Smooth muscle cell (in vitro differentiated cells): Measurements from ENCODE around the gene NDUFS5. TPM values are rescaled to one million over a fixed set of nuclear protein-coding genes. Genes with fewer than 3 reads are reported as not detected.

Source experiments
- DNase-seq: peaks from one replicate; lab custom pipeline; 2025; ENCODE audit not compliant: unreplicated experiment; lab: John Stamatoyannopoulos, UW
- H2AFZ ChIP-seq: fragments of 200-600 bp; sonication (generic); 2 replicates; pipeline ENCODE4 v1.6.0; 2016; ENCODE audit warnings: antibody characterized with exemption, low read depth, mild to moderate bottlenecking
- H3F3A ChIP-seq: fragments of 200-600 bp; sonication (generic); 2 replicates; pipeline ENCODE4 v1.6.0; 2017; ENCODE audit warnings: antibody characterized with exemption, low read depth
- H3K27ac ChIP-seq: fragments of 200-600 bp; sonication (generic); 2 replicates; pipeline ENCODE4 v1.5.1; 2016; ENCODE audit warnings: low read depth, mild to moderate bottlenecking
- H3K27me3 ChIP-seq: fragments of 200-600 bp; sonication (generic); 2 replicates; pipeline ENCODE4 v1.6.1; 2016; ENCODE audit warnings: low read depth, mild to moderate bottlenecking
- H3K36me3 ChIP-seq: fragments of 200-600 bp; sonication (generic); 2 replicates; pipeline ENCODE4 v1.5.1; 2016; ENCODE audit warnings: low read depth
- H3K4me1 ChIP-seq: fragments of 200-600 bp; sonication (generic); 2 replicates; pipeline ENCODE4 v1.5.1; 2016; ENCODE audit warnings: low read depth
- H3K4me2 ChIP-seq: fragments of 200-600 bp; sonication (generic); 2 replicates; pipeline ENCODE4 v1.6.0; 2016; ENCODE audit warnings: mild to moderate bottlenecking
- H3K4me3 ChIP-seq: fragments of 200-600 bp; sonication (generic); 2 replicates; pipeline ENCODE4 v1.5.1; 2016; ENCODE audit warnings: mild to moderate bottlenecking
- H3K79me2 ChIP-seq: fragments of 200-600 bp; sonication (generic); 2 replicates; pipeline ENCODE4 v1.6.0; 2016; ENCODE audit warnings: low read depth, mild to moderate bottlenecking
- H3K9ac ChIP-seq: fragments of 200-600 bp; sonication (generic); 2 replicates; pipeline ENCODE4 v1.6.0; 2016; ENCODE audit warnings: low read depth
- H3K9me3 ChIP-seq: fragments of 200-600 bp; sonication (generic); replicated peaks from 2 replicates; pipeline ENCODE4 v1.5.1; 2016; ENCODE audit warnings: low read depth
- H4K20me1 ChIP-seq: fragments of 200-600 bp; sonication (generic); 2 replicates; pipeline ENCODE4 v1.6.0; 2016; ENCODE audit warnings: low read depth
- WGBS: methylation state at CpG from one replicate; pipeline ENCODE4 v1.1.7; 2016; ENCODE audit warnings: low lambda C conversion rate; 5-methylcytosine and 5-hydroxymethylcytosine counted together
- polyA plus RNA-seq: library from polyadenylated mRNA; unstranded; fragments of >200 nt; fragmentation: Nextera tagmentation; extraction: Ambion mirVana; gene quantifications from 2 replicates; pipeline ENCODE4 v1.2.1, GENCODE V29; 2016
- total RNA-seq: library from RNA; depleted of rRNA; stranded (reverse); fragments of >200 nt; gene quantifications from 2 replicates; pipeline ENCODE4 v1.2.3, GENCODE V29; 2014
- TF ChIP-seq, protein P1 (sequence below): fragments of 200-600 bp; sonication (generic); IDR thresholded peaks from 2 replicates; pipeline ENCODE4 v1.5.1; 2017; ENCODE audit warnings: borderline replicate concordance, mild to moderate bottlenecking, antibody characterized with exemption; ENCODE audit not compliant: insufficient read depth, poor library complexity, severe bottlenecking

The NDUFS5 gene
- total and polyA plus RNA-seq, 2 experiments from 2014 or later, result 831 to 884 TPM

DNA sequence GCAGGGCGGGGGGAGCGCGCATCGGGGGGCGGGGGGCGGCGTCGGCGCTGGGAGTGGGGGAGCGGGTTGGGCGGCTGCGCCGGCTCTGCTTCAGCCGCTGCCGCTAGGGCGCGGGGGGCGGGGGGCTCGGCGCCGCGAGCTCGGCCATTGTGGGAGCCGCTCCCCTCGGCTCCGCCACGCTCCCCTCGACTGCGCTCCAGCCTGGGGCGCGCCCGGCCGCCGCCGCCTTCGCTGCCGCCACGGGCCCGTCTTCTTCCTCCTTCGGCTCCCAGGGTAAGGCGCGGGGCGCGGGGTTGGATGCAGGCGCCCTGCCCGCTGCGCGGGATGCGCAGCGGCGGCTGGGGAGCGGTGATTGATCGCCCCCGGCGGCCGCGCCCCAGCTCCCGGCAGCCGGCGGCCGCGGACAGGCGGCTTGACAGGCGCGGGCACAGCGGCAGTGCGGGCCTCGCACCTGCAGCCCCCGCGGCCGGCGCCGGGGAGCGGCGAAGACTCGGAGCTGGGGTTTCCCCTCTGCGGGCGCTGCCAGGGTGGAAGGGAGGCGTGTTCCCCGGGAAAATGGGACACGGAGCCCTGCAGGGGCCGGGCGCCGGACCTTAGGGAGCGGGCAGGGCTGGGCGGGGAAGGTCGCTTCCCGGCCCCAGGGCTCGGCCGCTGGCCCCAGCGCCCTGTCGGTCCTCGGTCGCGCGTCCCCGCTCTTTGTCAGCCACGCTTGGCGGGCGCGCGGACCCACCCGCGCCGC, 55.3 kb downstream of the NDUFS5 start:
- H3K4me2 ChIP-seq, result peak overlapping the region; percentile 97
- peak overlapping the region; percentile 61 for H3K4me3 ChIP-seq
- no peaks in the 10 kb centered on the region for H3K36me3 ChIP-seq
- TF ChIP-seq, protein P1, sequence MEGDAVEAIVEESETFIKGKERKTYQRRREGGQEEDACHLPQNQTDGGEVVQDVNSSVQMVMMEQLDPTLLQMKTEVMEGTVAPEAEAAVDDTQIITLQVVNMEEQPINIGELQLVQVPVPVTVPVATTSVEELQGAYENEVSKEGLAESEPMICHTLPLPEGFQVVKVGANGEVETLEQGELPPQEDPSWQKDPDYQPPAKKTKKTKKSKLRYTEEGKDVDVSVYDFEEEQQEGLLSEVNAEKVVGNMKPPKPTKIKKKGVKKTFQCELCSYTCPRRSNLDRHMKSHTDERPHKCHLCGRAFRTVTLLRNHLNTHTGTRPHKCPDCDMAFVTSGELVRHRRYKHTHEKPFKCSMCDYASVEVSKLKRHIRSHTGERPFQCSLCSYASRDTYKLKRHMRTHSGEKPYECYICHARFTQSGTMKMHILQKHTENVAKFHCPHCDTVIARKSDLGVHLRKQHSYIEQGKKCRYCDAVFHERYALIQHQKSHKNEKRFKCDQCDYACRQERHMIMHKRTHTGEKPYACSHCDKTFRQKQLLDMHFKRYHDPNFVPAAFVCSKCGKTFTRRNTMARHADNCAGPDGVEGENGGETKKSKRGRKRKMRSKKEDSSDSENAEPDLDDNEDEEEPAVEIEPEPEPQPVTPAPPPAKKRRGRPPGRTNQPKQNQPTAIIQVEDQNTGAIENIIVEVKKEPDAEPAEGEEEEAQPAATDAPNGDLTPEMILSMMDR, result no peak
- no peak for DNase-seq
- peaks cover 5% of the 10 kb centered on the region for H3K4me1 ChIP-seq
- H2AFZ ChIP-seq, result no peak overlapping the region
- no peaks in the 10 kb centered on the region for H3K79me2 ChIP-seq
- no peaks in the 10 kb centered on the region for H3K9me3 ChIP-seq
- no peaks in the 10 kb centered on the region for H3F3A ChIP-seq
- H3K27ac ChIP-seq, result no peak overlapping the region
- 1% methylated on average over 32 of the region's 105 CpGs for WGBS
- peaks cover 51% of the 10 kb centered on the region for H3K27me3 ChIP-seq
- no peaks in the 10 kb centered on the region for H4K20me1 ChIP-seq
- H3K9ac ChIP-seq, result no peak overlapping the region

DNA sequence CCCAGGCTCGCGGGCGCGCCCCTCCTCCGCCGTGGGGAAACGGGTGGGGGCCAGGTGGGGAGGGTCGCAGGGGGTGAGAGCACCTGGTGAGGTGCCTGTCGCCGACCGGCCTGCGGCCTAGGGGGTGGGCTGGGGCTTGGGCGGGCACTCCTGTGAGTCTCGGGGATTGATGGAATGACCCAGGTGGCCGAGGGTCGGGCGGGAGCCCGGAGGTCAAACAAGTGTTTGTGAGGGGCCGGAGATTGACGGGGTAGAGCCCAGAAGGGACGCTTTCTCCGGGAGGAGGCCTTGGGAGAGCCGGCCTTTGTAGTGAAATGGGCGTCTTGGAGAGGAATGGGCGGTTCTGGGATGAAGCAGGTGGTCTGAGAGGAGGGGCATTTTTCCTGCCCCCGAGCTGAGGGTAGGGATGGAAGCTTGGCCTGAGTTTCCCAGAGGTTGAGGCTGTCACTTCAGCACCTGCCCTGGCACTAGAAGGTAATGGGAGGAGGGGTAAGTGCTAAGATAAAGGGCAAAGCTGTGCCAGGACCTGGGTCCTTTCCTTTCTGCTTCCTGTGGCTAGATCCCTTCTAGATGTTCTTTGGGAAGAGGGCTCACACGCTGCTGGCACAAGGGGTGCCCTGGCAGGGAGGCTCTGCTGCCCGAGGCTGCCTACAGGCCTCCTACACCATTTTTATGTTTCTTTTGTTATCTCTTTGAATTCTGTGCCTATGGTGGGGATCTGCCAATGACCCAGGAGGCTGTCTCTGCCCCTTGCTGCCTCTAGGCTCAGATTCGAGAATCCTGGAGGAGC, 56.1 kb downstream of the NDUFS5 start:
- DNase-seq, result no peak
- Histone ChIP-seq H3K9me3 (no peaks in the 10 kb centered on the region), H3F3A (no peaks in the 10 kb centered on the region), H2AFZ (no peak overlapping the region), H3K9ac (no peak overlapping the region), H3K27ac (no peak overlapping the region), H3K4me2 (peak overlapping the region; percentile 97), H3K4me3 (peak overlapping the region; percentile 61), H3K4me1 (peaks cover 12% of the 10 kb centered on the region), H3K79me2 (no peaks in the 10 kb centered on the region), H4K20me1 (no peaks in the 10 kb centered on the region), H3K27me3 (peaks cover 51% of the 10 kb centered on the region), H3K36me3 (no peaks in the 10 kb centered on the region)
- TF ChIP-seq, protein P1, result no peak
- WGBS, result 32% methylated on average over 14 of the region's 29 CpGs

DNA sequence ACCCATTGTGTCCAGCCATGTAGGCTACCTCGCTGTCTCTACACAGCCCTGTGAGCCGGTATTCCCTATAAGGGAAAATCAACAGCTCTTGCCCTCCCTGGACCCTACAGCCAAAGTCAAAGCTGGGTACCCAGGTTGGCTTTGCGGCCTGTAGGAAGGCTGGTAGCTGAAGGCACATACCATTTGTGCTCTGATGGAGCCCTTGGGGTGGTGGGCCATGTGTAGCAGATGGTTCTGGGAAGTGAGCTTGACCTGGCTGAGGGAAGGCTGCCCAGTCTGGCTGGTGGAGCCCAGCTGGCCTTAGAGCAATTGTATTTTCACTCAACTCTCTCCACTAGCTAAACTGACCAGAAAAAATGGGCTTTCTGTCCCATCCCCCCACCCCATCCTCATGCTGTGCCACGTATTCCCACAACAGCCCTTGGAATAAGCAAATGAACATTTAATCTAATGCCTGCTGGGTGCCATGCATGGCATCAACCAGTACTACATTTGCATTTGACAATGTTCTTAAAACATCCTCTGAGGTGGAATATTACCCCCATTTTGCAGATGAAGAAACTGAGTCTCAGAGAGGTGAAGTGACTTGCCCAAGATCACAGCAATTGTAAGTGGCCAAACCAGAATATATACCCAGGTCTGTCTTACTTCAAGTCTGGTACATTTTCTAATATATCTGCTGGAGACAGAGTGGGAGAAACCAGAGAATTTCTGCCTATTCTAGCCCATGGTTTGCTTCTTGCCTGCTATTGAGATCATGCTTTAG, 56.8 kb downstream of the NDUFS5 start:
- Histone ChIP-seq H3K27me3 (peaks cover 51% of the 10 kb centered on the region), H3K79me2 (no peaks in the 10 kb centered on the region), H3K4me3 (no peak overlapping the region), H3F3A (no peaks in the 10 kb centered on the region), H3K27ac (no peak overlapping the region), H2AFZ (no peak overlapping the region), H3K4me2 (no peak overlapping the region), H3K9ac (no peak overlapping the region), H3K9me3 (no peaks in the 10 kb centered on the region), H3K4me1 (peaks cover 12% of the 10 kb centered on the region), H3K36me3 (no peaks in the 10 kb centered on the region), H4K20me1 (no peaks in the 10 kb centered on the region)
- WGBS, result 92% methylated on average over 4 of the region's 4 CpGs
- DNase-seq, result no peak
- TF ChIP-seq, protein P1, result no peak
